Naive thymus-derived CD4-positive, alpha-beta T cell (primary cell): ENCODE results near the gene IFT122. TPM values are rescaled to one million over a fixed set of nuclear protein-coding genes. Genes with fewer than 3 reads are reported as not detected.
"Not testable (repeated sequence)": the region's sequence is repeated elsewhere in the genome, so short reads cannot be mapped to it uniquely, and the experiment has no call there.

Experiments
- ATAC-seq: fragments of 150-1000 bp; cut with Tn5 transposase; 2 replicates; pipeline ENCODE4 v1.10.0; 2021; ENCODE audit warnings: mild to moderate bottlenecking, moderate library complexity
- CTCF ChIA-PET: fragments of 350-600 bp; sonication (Branson Sonifier 250); formaldehyde crosslinking; loops from one replicate; lab custom pipeline; 2021; ENCODE audit warnings: antibody characterized with exemption; lab: Charles Lee
- POLR2A ChIA-PET: fragments of 350-600 bp; sonication (Branson Sonifier 250); formaldehyde crosslinking; loops from one replicate; lab custom pipeline; 2021; ENCODE audit warnings: antibody characterized with exemption, inconsistent platforms; lab: Charles Lee
- DNase-seq, 9 donors: peaks; one replicate each; pipeline versions ENCODE4 v3.0.0 to v3.0.0-alpha.2; 2020 to 2022; ENCODE audit warnings: mixed read lengths in 1 of 9
- H3K27ac ChIP-seq: one replicate; pipeline ENCODE4 v1.7.0; 2013; ENCODE audit warnings: mild to moderate bottlenecking, low read depth, low read length, moderate library complexity
- H3K27me3 ChIP-seq, 2 donors: one replicate each; pipeline ENCODE4 v1.7.0; 2013; ENCODE audit warnings: low read length in 2 of 2, mild to moderate bottlenecking in 2 of 2, moderate library complexity in 2 of 2; ENCODE audit not compliant: control insufficient read depth in 2 of 2, insufficient read depth in 2 of 2
- H3K36me3 ChIP-seq, 3 experiments: 1 replicate in 2 of 3; 2 replicates in 1 of 3; pipeline ENCODE4 v1.7.0; 2013; ENCODE audit warnings: low read length in 3 of 3, mild to moderate bottlenecking in 3 of 3, moderate library complexity in 1 of 3; ENCODE audit not compliant: insufficient read depth in 3 of 3, control insufficient read depth in 2 of 3
- H3K4me1 ChIP-seq, 2 donors: one replicate each; pipeline ENCODE4 v1.7.0; 2013; ENCODE audit warnings: low read length in 2 of 2, mild to moderate bottlenecking in 2 of 2, moderate library complexity in 1 of 2; ENCODE audit not compliant: control insufficient read depth in 2 of 2, insufficient read depth in 2 of 2
- H3K4me3 ChIP-seq: 2 replicates; pipeline ENCODE4 v1.7.0; 2013; ENCODE audit warnings: mild to moderate bottlenecking, low read length
- H3K9me3 ChIP-seq, 3 experiments: 1 replicate in 2 of 3; 2 replicates in 1 of 3; pipeline ENCODE4 v1.7.0; 2013; ENCODE audit warnings: low read length in 3 of 3; ENCODE audit not compliant: control insufficient read depth in 2 of 3
- H3K27ac Mint-ChIP-seq, 9 donors: one replicate each; pipeline ENCODE4 v1.8.0; 2020 to 2022; ENCODE audit warnings: mixed read lengths in 9 of 9, mild to moderate bottlenecking in 8 of 9, moderate library complexity in 5 of 9, inconsistent platforms in 2 of 9
- H3K27me3 Mint-ChIP-seq, 5 donors: one replicate each; pipeline ENCODE4 v1.8.0; 2021 to 2022; ENCODE audit warnings: mixed read lengths in 5 of 5, mild to moderate bottlenecking in 1 of 5
- H3K36me3 Mint-ChIP-seq, 5 donors: one replicate each; pipeline ENCODE4 v1.8.0; 2020 to 2022; ENCODE audit warnings: mixed read lengths in 5 of 5, mild to moderate bottlenecking in 3 of 5, inconsistent platforms in 1 of 5
- H3K4me1 Mint-ChIP-seq, 7 donors: one replicate each; pipeline ENCODE4 v1.8.0; 2020 to 2022; ENCODE audit warnings: mixed read lengths in 7 of 7, mild to moderate bottlenecking in 3 of 7, inconsistent platforms in 1 of 7
- H3K4me3 Mint-ChIP-seq, 10 donors: one replicate each; pipeline ENCODE4 v1.8.0; 2020 to 2022; ENCODE audit warnings: mild to moderate bottlenecking in 10 of 10, mixed read lengths in 10 of 10, moderate library complexity in 6 of 10, inconsistent platforms in 2 of 10
- H3K9me3 Mint-ChIP-seq, 11 donors: one replicate each; pipeline ENCODE4 v1.8.0; 2020 to 2022; ENCODE audit warnings: mixed read lengths in 11 of 11, mild to moderate bottlenecking in 4 of 11, inconsistent platforms in 1 of 11, moderate library complexity in 1 of 11
- intact Hi-C, 2 donors: fragments of 100-400 bp; cut with micrococcal nuclease; formaldehyde crosslinking; loops; one replicate each; pipeline ENCODE4 v1.15.1; 2023
- polyA plus RNA-seq, 2 donors: library from polyadenylated mRNA; unstranded; fragments of 300-500 nt; fragmentation: Illumina TruSeq; gene quantifications; one replicate each; pipeline ENCODE4 v1.2.3, GENCODE V29; 2021
- total RNA-seq, 6 experiments: library from RNA in 5 of 6; stranded (reverse) in 5 of 6; gene quantifications; 1 replicate in 5 of 6; 2 replicates in 1 of 6; pipeline ENCODE4 v1.2.3 and lab custom pipeline; 2021 to 2026

The IFT122 gene
- total and polyA plus RNA-seq, 7 experiments from 2014 or later, result 3.3 to 25.2 (median 17.7) TPM

DNA sequence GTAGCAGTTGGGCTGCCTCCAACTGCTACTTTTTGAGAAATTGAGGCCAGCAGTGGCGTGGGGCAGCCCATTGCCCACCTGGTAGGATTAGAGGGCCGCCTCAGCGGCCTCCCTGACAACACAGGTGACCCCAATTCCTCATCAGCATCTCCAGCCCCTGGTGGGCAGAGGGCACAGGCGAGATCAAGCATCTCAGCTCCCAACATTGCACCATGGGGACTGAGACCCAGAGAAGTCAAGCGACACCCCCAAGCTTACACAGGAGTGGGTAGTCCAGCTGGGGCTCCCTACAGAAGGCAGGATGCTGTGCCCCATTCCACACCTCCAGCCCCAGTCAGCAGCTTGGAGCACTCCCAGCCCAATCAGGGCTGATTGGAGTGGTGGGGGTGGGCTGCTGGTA is 102.7 kb downstream of the IFT122 start:
- POLR2A ChIA-PET, result no interaction called here
- DNase-seq (no peak), ATAC-seq (no peak)
- Mint-ChIP-seq H3K9me3 (no peaks in the 10 kb centered on the region), H3K4me3 (no peak overlapping the region), H3K27ac (no peak overlapping the region), H3K27me3 (peaks cover 0 to 11% (median 0%) of the 10 kb centered on the region in 5 donors), H3K4me1 (peaks cover 0 to 5% (median 0%) of the 10 kb centered on the region in 7 donors), H3K36me3 (no peaks in the 10 kb centered on the region)
- H3K9me3 ChIP-seq, result no peaks in the 10 kb centered on the region
- no peak overlapping the region for H3K4me3 ChIP-seq
- H3K27ac ChIP-seq, result no peak overlapping the region
- intact Hi-C loops, result no loop called here
- no peaks in the 10 kb centered on the region for H3K4me1 ChIP-seq
- H3K27me3 ChIP-seq, result no peaks in the 10 kb centered on the region
- H3K36me3 ChIP-seq, result no peaks in the 10 kb centered on the region
- CTCF ChIA-PET, result no interaction called here

DNA sequence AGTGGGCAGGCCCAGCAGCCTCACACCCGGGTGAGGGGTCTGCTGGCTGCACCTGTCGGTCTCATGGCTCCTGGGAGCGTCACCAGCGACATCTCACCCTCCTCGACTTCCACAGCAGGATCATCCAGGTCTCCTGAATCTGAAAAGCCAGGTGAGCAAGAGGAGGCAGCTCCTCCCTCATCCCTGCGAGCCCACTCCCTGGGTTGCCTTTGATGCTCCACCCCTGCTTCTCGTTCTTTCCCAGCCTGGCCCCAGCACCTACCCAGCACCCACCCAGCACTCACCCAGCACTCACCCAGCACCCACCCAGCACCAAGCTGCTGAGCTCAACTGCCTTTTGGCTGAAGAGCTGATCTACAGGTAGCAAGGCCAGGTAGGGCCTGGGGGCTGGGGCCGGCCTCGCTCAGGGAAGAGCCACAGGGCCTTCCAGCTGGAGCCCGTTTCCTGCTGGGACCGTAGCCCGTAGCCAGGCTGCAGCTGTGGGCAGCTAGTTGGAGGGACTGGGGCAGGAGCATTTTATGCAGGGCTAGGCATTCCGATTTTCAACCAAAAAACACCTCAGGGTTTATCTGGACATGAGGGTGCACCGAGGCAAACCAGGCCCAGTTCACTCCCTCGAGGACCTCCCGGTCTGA is 103.2 kb downstream of the IFT122 start, which contains the start of gene H1-8:
Gene H1-8 (plus strand): TSS at position 20 of the 635 bp plus-strand sequence. CDS start 44 bp downstream, at position 64.
- Mint-ChIP-seq H3K4me3 (no peak within 1 kb of the TSS), H3K9me3 (no peaks in the 10 kb centered on the region), H3K27ac (peak within 1 kb of the TSS in 2 of 9 donors; percentile 2 to 14), H3K27me3 (peaks cover 0 to 8% (median 0%) of the 10 kb centered on the region in 5 donors), H3K4me1 (peaks cover 0 to 5% (median 0%) of the 10 kb centered on the region in 7 donors), H3K36me3 (no peaks in the 10 kb centered on the region)
- no peaks in the 10 kb centered on the region for H3K36me3 ChIP-seq
- no peak within 1 kb of the TSS for H3K27ac ChIP-seq
- H3K4me3 ChIP-seq, result no peak within 1 kb of the TSS
- no peaks in the 10 kb centered on the region for H3K4me1 ChIP-seq
- DNase-seq, result no peak
- intact Hi-C loops, result no loop called here
- H3K9me3 ChIP-seq, result no peaks in the 10 kb centered on the region
- H3K27me3 ChIP-seq, result no peaks in the 10 kb centered on the region
- ChIA-PET CTCF (no interaction called here), POLR2A (no interaction called here)
- ATAC-seq, result no peak

DNA sequence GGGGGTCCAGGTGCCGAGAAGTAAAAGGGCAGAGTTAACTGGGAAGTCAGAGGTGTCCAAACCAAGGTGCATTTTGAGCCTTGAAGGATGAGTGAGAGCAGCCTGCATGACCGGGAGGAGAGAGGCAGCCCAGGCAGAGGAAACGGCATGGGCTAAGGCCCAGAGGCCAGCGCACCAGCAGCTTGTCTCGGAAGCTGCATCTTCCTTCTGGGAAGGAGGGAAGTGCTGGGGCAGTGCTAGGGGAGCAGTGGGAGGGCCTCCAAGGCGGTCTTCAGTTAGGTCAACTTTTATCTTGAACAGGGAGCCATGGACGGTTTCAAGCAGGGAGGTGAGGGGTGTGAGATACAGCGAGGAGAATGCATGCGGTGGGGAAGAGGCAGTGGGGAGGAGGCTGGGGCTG is 104.0 kb downstream of the IFT122 start:
- ATAC-seq (no peak), DNase-seq (no peak)
- H3K27me3 Mint-ChIP-seq, result peaks cover 0 to 5% (median 0%) of the 10 kb centered on the region in 5 donors
- no peaks in the 10 kb centered on the region for H3K36me3 ChIP-seq
- H3K4me1 ChIP-seq, result no peaks in the 10 kb centered on the region
- no peak overlapping the region for H3K4me3 Mint-ChIP-seq
- no peaks in the 10 kb centered on the region for H3K36me3 Mint-ChIP-seq
- intact Hi-C loops, result no loop called here
- ChIA-PET CTCF (no interaction called here), POLR2A (no interaction called here)
- no peaks in the 10 kb centered on the region for H3K9me3 ChIP-seq
- peak overlapping the region in 2 of 9 donors; percentile 2 to 14 for H3K27ac Mint-ChIP-seq
- no peaks in the 10 kb centered on the region for H3K27me3 ChIP-seq
- H3K4me1 Mint-ChIP-seq, result peaks cover 0 to 5% (median 0%) of the 10 kb centered on the region in 7 donors
- H3K27ac ChIP-seq, result no peak overlapping the region
- no peaks in the 10 kb centered on the region for H3K9me3 Mint-ChIP-seq
- H3K4me3 ChIP-seq, result no peak overlapping the region

DNA sequence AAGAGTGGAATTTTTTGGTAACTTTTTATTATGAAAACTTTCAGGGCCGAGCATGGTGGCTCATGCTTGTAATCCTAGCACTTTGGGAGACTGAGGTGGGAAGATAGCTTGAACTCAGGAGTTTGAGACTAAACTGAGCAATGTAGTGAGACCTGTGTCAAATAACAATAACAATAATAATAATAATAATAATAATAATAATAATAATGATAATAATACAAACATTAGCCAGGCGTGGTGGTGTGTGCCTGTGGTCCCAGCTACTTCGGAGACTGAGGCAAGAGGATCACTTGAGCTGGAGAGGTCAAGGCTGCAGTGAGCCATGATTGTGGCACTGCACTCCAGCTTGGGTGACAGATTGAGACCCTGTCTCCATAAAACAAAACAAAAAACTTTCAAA is 105.9 kb downstream of the IFT122 start:
- intact Hi-C loops, H3K9me3 ChIP-seq, POLR2A ChIA-PET, H3K9me3 Mint-ChIP-seq, H3K27me3 Mint-ChIP-seq, H3K27ac Mint-ChIP-seq, DNase-seq, ATAC-seq, H3K4me3 ChIP-seq, H3K4me1 ChIP-seq, H3K27ac ChIP-seq, CTCF ChIA-PET, H3K27me3 ChIP-seq, H3K4me3 Mint-ChIP-seq, H3K36me3 ChIP-seq, H3K36me3 Mint-ChIP-seq, H3K4me1 Mint-ChIP-seq: not testable (repeated sequence)

DNA sequence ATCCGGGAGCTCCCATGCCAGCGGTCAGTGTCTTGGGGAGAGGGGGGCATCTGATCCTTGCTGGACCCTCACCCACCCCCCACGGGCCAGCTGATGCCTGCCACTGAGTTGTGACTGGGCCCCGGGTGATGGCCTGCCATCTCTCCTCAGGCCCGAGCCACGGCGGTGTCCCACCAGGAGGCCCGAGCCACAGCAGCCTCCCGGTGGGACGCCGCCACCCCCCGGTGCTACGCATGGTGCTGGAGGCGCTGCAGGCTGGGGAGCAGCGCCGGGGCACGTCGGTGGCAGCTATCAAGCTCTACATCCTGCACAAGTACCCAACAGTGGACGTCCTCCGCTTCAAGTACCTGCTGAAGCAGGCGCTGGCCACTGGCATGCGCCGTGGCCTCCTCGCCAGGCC is 107.2 kb downstream of the IFT122 start:
- peaks cover 0 to 5% (median 0%) of the 10 kb centered on the region in 7 donors for H3K4me1 Mint-ChIP-seq
- ChIA-PET POLR2A (no interaction called here), CTCF (interaction anchor here (0.7 kb wide), 1 partner anchor 284 kb away, joined by 4 read pairs; no protein-coding TSS in a partner anchor)
- H3K27me3 Mint-ChIP-seq, result peaks cover 0 to 3% (median 0%) of the 10 kb centered on the region in 5 donors
- no peaks in the 10 kb centered on the region for H3K9me3 Mint-ChIP-seq
- no peak overlapping the region for H3K27ac ChIP-seq
- H3K36me3 ChIP-seq, result no peaks in the 10 kb centered on the region
- DNase-seq, result no peak
- H3K4me3 Mint-ChIP-seq, result no peak overlapping the region
- H3K4me1 ChIP-seq, result no peaks in the 10 kb centered on the region
- H3K36me3 Mint-ChIP-seq, result no peaks in the 10 kb centered on the region
- H3K4me3 ChIP-seq, result no peak overlapping the region
- no peak for ATAC-seq
- no peaks in the 10 kb centered on the region for H3K27me3 ChIP-seq
- intact Hi-C loops, result no loop called here
- H3K9me3 ChIP-seq, result no peaks in the 10 kb centered on the region
- H3K27ac Mint-ChIP-seq, result no peak overlapping the region

DNA sequence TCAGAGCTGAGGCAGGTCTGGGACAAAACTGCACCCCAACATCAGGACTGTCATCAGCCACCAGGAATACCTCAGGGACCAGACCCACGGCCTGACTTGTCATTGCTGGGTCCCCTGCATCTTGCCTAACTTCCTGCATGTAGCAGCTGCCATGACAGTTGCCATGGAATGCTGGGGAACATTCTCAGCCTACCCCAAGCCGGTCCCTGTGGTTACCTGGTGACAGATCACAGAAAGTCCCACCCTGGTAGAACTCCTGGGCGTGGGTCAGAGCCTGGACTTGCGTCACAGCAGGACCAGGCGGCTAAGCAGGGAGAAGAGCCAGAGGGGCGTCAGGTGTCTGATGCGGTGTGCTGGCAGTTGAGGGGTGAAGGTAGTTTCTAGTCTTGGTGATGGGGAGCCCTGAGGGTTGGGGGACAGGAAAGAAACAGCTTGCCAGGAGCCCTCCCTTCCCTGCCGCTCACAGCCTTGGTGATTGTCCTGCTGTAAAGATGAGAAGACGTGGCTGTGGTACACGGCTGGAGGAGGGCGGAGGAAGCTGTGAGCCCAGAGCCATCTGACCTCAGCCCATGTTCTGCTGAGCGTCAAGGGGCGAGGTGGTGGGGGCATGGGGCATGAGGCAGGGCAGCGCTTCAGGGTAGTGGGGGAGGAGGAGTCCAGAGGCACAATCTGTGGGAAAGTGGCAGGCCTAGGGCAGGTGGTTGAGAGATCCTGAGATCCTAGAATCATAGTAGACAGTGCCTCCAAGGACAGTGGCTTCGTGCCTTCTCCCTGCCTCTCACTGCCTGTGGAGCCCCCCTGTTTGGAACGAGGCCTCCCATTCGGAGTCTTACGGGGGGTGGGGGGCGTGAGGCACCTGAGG is 108.3 kb downstream of the IFT122 start:
- intact Hi-C loops, result no loop called here
- Histone ChIP-seq H3K27ac (no peak overlapping the region), H3K36me3 (no peaks in the 10 kb centered on the region), H3K4me3 (no peak overlapping the region), H3K4me1 (no peaks in the 10 kb centered on the region), H3K9me3 (no peaks in the 10 kb centered on the region), H3K27me3 (no peaks in the 10 kb centered on the region)
- Mint-ChIP-seq H3K36me3 (no peaks in the 10 kb centered on the region), H3K27ac (no peak overlapping the region), H3K9me3 (no peaks in the 10 kb centered on the region), H3K4me1 (peaks cover 0 to 5% (median 0%) of the 10 kb centered on the region in 7 donors), H3K27me3 (peaks cover 0 to 7% (median 0%) of the 10 kb centered on the region in 5 donors), H3K4me3 (no peak overlapping the region)
- DNase-seq, result no peak
- CTCF ChIA-PET, result no interaction called here
- no peak for ATAC-seq
- POLR2A ChIA-PET, result no interaction called here
